HG03571 (cell line): Measurements from ENCODE around the gene SLC35B3.
"Not testable (repeated sequence)": the region's sequence is repeated elsewhere in the genome, so short reads cannot be mapped to it uniquely, and the experiment has no call there.

ENCODE experiments used
- ATAC-seq: cut with Tn5 transposase; IDR thresholded peaks from one replicate; pipeline ENCODE4 v1.9.1; 2021; ENCODE audit not compliant: unreplicated experiment

SLC35B3 gene

GRCh38 chr6:8415280-8415679, 20.1 kb downstream of the SLC35B3 start:
- ATAC-seq: no peak

GRCh38 chr6:8414844-8415243, 20.5 kb downstream of the SLC35B3 start:
- ATAC-seq: no peak

GRCh38 chr6:8405946-8406345, 29.4 kb downstream of the SLC35B3 start:
- ATAC-seq: not testable (repeated sequence)

GRCh38 chr6:8402546-8402945, 32.8 kb downstream of the SLC35B3 start:
- no peak for ATAC-seq

- ATAC-seq: no peak
These were observed 34.7 kb downstream of the SLC35B3 start for GRCh38 chr6:8400663-8401062.

GRCh38 chr6:8392569-8392968, 42.8 kb downstream of the SLC35B3 start:
- ATAC-seq: no peak

GRCh38 chr6:8391934-8392333, 43.4 kb downstream of the SLC35B3 start:
- no peak for ATAC-seq

GRCh38 chr6:8389036-8389818, 46.1 kb downstream of the SLC35B3 start:
- no peak for ATAC-seq

- ATAC-seq: no peak
These were observed 47.4 kb downstream of the SLC35B3 start for GRCh38 chr6:8387942-8388437.

GRCh38 chr6:8383584-8383983, 51.8 kb downstream of the SLC35B3 start:
- no peak for ATAC-seq

GRCh38 chr6:8382434-8382833, 52.9 kb downstream of the SLC35B3 start:
- no peak for ATAC-seq

GRCh38 chr6:8375916-8376315, 59.4 kb downstream of the SLC35B3 start:
- ATAC-seq: no peak
